ENCODE measurements around the gene CCDC69.

Gene CCDC69

DNA sequence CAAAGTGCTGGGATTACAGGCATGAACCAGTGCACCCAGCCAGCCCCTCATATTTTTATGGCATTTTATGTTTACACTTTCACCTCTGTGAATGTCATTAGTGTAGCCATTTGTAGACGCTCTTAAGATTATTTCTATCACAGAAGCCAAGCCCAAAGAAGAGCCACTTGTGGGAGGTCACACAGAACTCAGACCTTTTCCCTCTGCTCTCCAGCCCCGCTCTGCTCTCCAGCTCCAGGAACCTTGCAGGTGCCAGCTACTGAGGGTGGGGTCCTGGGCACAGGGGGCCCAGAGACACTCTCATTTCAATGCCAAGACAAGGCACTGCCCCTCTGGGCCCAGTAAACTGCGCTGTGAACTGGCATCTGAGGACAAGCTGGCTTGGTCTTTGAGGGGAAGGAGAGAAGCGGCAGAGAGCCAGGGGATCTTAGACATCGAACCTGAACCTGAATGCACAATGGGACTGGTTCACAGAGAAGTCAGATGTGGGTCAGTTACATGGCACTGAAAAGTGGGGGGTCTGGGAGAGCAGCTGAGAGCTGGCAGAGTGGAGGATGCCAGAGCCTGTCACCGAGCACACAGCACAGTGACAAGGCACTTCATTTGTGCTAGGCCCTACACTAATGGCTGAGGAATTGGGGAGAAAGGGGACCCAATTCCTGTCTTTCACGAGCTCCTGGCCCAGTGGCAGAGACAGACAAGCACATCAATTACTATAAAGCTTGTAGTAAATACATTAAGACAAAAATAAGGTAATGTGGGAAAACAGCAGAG is 83.0 kb downstream of the CCDC69 start:
- no peak for DNase-seq

DNA sequence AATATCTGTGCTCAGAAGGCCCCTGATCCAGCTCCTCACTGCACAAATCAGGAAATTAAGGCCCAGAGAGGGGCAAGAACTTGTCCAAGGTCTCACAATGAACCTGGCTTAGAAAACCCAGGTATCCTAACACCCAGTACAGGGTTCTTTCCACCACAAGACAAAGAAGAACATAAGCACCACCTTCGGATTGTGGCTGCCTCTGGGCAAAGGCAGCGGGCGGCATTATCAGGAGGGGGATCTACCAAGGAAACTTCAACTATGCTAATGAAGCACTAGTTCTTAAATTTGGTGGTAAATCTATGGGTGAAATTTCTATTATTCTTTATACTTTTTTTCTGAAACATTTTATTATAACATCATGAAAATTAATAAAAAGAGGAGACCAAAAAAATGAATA is 84.2 kb downstream of the CCDC69 start:
- DNase-seq: no peak

DNA sequence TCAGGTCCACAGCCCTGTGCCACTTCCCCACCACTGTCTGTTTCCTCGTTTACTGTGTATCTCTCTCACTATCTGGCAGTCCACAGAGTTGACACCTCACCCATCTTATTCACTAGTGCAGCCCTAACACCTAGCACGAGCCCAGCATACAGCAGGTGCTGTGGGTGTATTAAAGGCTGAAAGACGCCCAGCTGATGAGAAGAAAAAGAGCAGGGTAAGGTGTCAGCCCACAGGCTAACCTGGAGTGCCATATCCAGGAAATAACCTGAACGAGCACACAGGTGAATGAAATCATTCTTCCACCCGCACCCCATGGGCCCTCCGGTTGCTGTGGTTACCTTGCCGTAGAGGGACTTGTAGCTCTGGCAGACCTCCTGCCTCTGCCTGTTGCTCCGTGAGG is 84.9 kb downstream of the CCDC69 start:
- DNase-seq: no peak

DNA sequence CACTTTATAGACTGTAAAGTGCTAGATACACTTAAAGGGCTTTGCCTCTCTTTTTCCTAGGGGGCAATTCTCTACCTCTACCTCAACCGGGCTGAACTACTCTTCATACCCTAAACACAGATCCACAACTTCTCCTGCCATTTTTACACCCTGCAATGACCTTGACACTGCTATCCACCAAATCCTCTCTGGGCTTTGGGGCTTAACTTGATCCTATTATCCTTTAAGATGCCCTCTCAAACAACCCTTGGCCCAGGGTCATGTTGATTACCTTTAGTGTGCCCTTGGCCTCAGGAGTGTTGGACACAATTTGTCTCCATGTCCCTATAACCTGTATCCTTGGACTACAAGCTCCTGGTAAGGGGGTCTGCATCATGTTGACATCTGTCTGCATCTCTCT is 85.8 kb downstream of the CCDC69 start:
- DNase-seq: no peak

DNA sequence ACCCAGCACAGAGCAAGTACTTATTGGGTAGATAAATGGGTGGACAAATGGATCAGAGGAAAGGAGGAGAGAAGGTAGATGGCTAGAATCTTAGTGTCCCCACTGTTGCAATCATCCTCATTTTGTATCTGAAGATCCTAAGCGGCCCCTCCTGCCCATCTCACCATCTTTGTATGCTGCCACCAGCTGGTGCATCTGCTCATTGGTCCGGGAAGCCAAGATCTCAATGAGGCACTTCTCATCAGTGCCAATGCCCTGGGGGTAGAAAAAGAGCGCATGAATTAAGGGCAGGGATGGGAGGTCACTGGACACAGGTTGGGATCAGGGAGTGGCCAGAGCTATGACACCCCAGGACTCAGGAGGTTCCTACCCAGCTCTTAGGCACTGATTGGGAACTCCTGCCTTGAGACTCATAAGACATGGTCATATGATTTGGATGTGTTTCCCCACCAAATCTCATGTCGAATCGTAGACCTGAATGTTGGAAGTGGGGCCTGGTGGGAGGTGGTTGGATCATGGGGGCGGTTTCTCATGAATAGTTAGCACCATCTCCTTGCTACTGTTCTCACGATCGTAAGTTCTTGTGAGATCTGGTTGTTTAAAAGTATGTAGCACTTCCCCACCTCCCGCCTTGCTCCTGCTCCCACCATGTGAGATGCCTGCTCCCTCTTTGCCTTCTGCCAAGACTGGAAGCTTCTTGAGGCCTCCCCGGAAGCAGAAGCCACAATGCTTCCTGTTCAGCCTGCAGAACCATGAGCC is 86.6 kb downstream of the CCDC69 start:
- no peak for DNase-seq

DNA sequence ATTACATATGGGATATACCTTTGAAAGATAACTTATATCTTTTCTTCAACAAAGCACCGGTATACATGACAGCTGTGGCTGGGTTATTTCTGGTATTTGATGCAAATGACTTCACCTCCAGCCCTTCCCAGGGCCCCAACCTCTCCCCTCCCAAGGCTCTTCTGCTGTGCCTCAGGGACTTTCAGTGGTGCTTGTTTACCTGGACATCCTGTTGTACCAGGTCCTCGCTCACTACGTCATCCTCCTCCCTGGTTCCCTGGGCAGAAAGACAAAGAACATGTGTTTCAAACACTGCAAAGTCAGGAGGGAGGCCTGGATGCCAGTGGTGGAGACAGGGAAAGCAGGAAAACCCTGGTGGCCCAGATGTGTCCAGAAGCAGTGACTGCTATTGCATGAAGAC is 89.7 kb downstream of the CCDC69 start:
- no peak for DNase-seq

DNA sequence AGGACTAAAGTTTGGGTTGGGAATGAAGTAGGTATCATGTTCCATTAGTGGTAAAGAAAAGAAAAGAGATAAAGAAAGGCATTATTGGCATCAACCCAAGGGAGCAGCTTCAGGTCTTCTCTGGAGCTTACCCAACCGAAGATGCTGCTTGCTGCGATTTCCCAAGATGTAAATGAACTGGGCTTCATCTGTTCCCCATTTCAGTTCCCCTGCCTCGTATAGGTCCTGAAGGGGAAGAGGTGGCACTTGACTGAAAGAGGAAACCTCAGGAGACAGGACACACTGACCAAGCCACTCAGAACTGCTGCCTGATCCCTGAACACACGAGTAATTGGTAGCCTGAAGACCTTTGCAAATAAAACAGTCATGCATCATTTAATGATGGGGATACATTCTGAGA is 90.9 kb downstream of the CCDC69 start:
- DNase-seq: peak; percentile 80 to 94 (median 88)

Data from suppressor macrophage (primary cell).